Colon (tissue), 2 donors: Measurements from ENCODE around the gene RPN2.

ENCODE experiments used
- FAIRE-seq: peaks from 2 replicates; lab custom pipeline; 2012; peaks lifted over from hg19 to GRCh38; lab: Jason Lieb, UNC
- donor health status: control.
- donor health status: control.

RPN2 gene

GRCh38 chr20:37243076-37243936 lies 64.2 kb downstream of the RPN2 start:
- no peak for FAIRE-seq

GRCh38 chr20:37243937-37244571 lies 64.9 kb downstream of the RPN2 start:
- FAIRE-seq: no peak

- no peak for FAIRE-seq
Measured at GRCh38 chr20:37244572-37244957, 65.4 kb downstream of the RPN2 start.

- no peak for FAIRE-seq
Measured at GRCh38 chr20:37245216-37246150, 66.4 kb downstream of the RPN2 start.

GRCh38 chr20:37246736-37247135 lies 67.6 kb downstream of the RPN2 start:
- FAIRE-seq: no peak

- no peak for FAIRE-seq
Measured at GRCh38 chr20:37247547-37247946, 68.4 kb downstream of the RPN2 start.

- no peak for FAIRE-seq
Measured at GRCh38 chr20:37249304-37249703, 70.2 kb downstream of the RPN2 start.

GRCh38 chr20:37251825-37252477 lies 72.8 kb downstream of the RPN2 start:
- no peak for FAIRE-seq

- no peak for FAIRE-seq
Measured at GRCh38 chr20:37253087-37253486, 74.0 kb downstream of the RPN2 start.

- no peak for FAIRE-seq
Measured at GRCh38 chr20:37254114-37254878, 75.2 kb downstream of the RPN2 start.

GRCh38 chr20:37256286-37256685 lies 77.2 kb downstream of the RPN2 start:
- FAIRE-seq: no peak

GRCh38 chr20:37257530-37257929 lies 78.4 kb downstream of the RPN2 start:
- FAIRE-seq: no peak

GRCh38 chr20:37257988-37258387 lies 78.9 kb downstream of the RPN2 start:
- FAIRE-seq: no peak

- no peak for FAIRE-seq
Measured at GRCh38 chr20:37259031-37259430, 79.9 kb downstream of the RPN2 start.

GRCh38 chr20:37259865-37260264 lies 80.7 kb downstream of the RPN2 start:
- no peak for FAIRE-seq

- no peak for FAIRE-seq
Measured at GRCh38 chr20:37260923-37261322, 81.8 kb downstream of the RPN2 start.

- FAIRE-seq: no peak
Measured at GRCh38 chr20:37261714-37262113, 82.6 kb downstream of the RPN2 start, which contains the start of gene GHRH. Gene GHRH, minus strand, starts transcription at chr20:37261814. Its CDS starts 4,925 bp downstream, at chr20:37256889.

- FAIRE-seq: no peak
Measured at GRCh38 chr20:37262505-37262904, 83.4 kb downstream of the RPN2 start.

- no peak for FAIRE-seq
Measured at GRCh38 chr20:37263686-37264085, 84.6 kb downstream of the RPN2 start.

GRCh38 chr20:37265152-37265551 lies 86.0 kb downstream of the RPN2 start:
- FAIRE-seq: no peak
